OCI-LY7 (cell line): ENCODE data around the gene SYK. TPM values are rescaled to one million over a fixed set of nuclear protein-coding genes. Genes with fewer than 3 reads are reported as not detected.

Experiments
- BruUV-seq: library from RNA; stranded (reverse); fragments of 400-500 nt; replicated peaks from 2 replicates; lab custom pipeline; 2021; lab: Mats Ljungman, UMichigan
- CTCF ChIA-PET: fragments of 300-600 bp; sonication (Branson Sonifier 250); formaldehyde crosslinking; loops from one replicate; lab custom pipeline; 2022; ENCODE audit warnings: antibody characterized with exemption; ENCODE audit not compliant: unreplicated experiment; lab: Charles Lee
- POLR2A ChIA-PET: fragments of 300-600 bp; sonication (Branson Sonifier 250); formaldehyde crosslinking; loops from one replicate; lab custom pipeline; 2022; ENCODE audit warnings: antibody characterized with exemption; lab: Charles Lee
- DNase-seq: peaks from one replicate; pipeline ENCODE4 v3.0.0-alpha.2; 2015; ENCODE audit warnings: low spot score
- H2AFZ ChIP-seq: fragments of 200-600 bp; sonication (generic), shearing (Covaris generic); 2 replicates; pipeline ENCODE4 v1.6.1; 2014; ENCODE audit warnings: mild to moderate bottlenecking, antibody characterized with exemption, low read length, moderate library complexity
- H3K27ac ChIP-seq: fragments of 200-600 bp; sonication (generic); 2 replicates; pipeline ENCODE4 v1.5.1; 2014; ENCODE audit warnings: mixed run types, low read depth, mild to moderate bottlenecking, moderate library complexity, low read length, inconsistent platforms; ENCODE audit not compliant: poor library complexity, severe bottlenecking
- H3K36me3 ChIP-seq: fragments of 200-600 bp; sonication (generic); 2 replicates; pipeline ENCODE4 v1.6.1; 2014; ENCODE audit warnings: mild to moderate bottlenecking, antibody characterized with exemption, low read length, moderate library complexity, mixed read lengths; ENCODE audit not compliant: insufficient read depth
- H3K4me1 ChIP-seq: fragments of 200-600 bp; sonication (generic); 2 replicates; pipeline ENCODE4 v1.5.1; 2014; ENCODE audit warnings: mild to moderate bottlenecking, low read length; ENCODE audit not compliant: insufficient read depth, poor library complexity, severe bottlenecking
- H3K4me2 ChIP-seq: fragments of 200-600 bp; sonication (generic); 2 replicates; pipeline ENCODE4 v1.6.1; 2014; ENCODE audit warnings: mild to moderate bottlenecking, low read length
- H3K4me3 ChIP-seq: fragments of 200-600 bp; sonication (generic); 2 replicates; pipeline ENCODE4 v1.5.1; 2014; ENCODE audit warnings: mild to moderate bottlenecking, low read depth, low read length; ENCODE audit not compliant: poor library complexity, severe bottlenecking
- H3K79me2 ChIP-seq: fragments of 200-600 bp; sonication (generic); 2 replicates; pipeline ENCODE4 v1.6.1; 2016; ENCODE audit warnings: low read depth, mild to moderate bottlenecking, low read length, moderate library complexity, mixed read lengths; ENCODE audit not compliant: insufficient read depth
- H3K9me2 ChIP-seq: fragments of 200-600 bp; sonication (generic); 2 replicates; pipeline ENCODE4 v1.6.1; 2016; ENCODE audit warnings: mild to moderate bottlenecking, low read length, mixed read lengths; ENCODE audit not compliant: insufficient read depth
- H3K9me3 ChIP-seq: fragments of 200-600 bp; sonication (generic); 2 replicates; pipeline ENCODE4 v1.6.1; 2014; ENCODE audit warnings: mild to moderate bottlenecking, mixed run types, low read length, mixed read lengths
- H4K20me1 ChIP-seq: fragments of 200-600 bp; sonication (generic); 2 replicates; pipeline ENCODE4 v1.6.1; 2014; ENCODE audit warnings: mild to moderate bottlenecking, antibody characterized with exemption, low read length, moderate library complexity, mixed read lengths; ENCODE audit not compliant: insufficient read depth
- CTCF ChIP-seq: fragments of 200-600 bp; sonication (generic); conservative IDR thresholded peaks from 2 replicates; pipeline ENCODE4 v1.5.1; 2014; ENCODE audit warnings: mild to moderate bottlenecking, antibody characterized with exemption, low read length, moderate library complexity, mixed read lengths
- EZH2phosphoT487 ChIP-seq: fragments of 200-600 bp; sonication (generic); IDR thresholded peaks from 2 replicates; pipeline ENCODE4 v1.6.1; 2018; ENCODE audit warnings: low read depth, borderline replicate concordance, mild to moderate bottlenecking, mixed run types, antibody characterized with exemption, low read length, moderate library complexity, mixed read lengths
- intact Hi-C: fragments of 100-400 bp; cut with micrococcal nuclease; formaldehyde crosslinking; loops from one replicate; pipeline ENCODE4 v1.10.0; 2022; ENCODE audit not compliant: unreplicated experiment
- total RNA-seq, 2 experiments: library from RNA; depleted of rRNA in 1 of 2; stranded (reverse); fragments of >200 nt in 1 of 2; shearing (Covaris generic) in 1 of 2; gene quantifications; 2 replicates each; pipeline ENCODE4 v1.2.3, GENCODE V29; 2014 to 2022

The SYK gene
- total RNA-seq, 2 experiments from 2014 or later = 112 to 175 TPM

GRCh38 chr9:90834828-90835595, 33.4 kb downstream of the SYK start:
- Histone ChIP-seq H2AFZ (no peak overlapping the region), H3K27ac (no peak overlapping the region), H3K4me1 (peaks cover 94% of the 10 kb centered on the region), H3K9me3 (peaks cover 25% of the 10 kb centered on the region), H3K4me2 (no peak overlapping the region; the same call in 1 of the 2 replicates), H3K9me2 (no peaks in the 10 kb centered on the region), H3K79me2 (peaks cover 94% of the 10 kb centered on the region), H3K36me3 (peaks cover 90% of the 10 kb centered on the region), H3K4me3 (no peak overlapping the region), H4K20me1 (no peaks in the 10 kb centered on the region)
- no peak for DNase-seq
- POLR2A ChIA-PET = interaction anchor here (0.6 to 1.0 kb wide), 5 partner anchors 10 to 36 kb away, joined by 3 to 4 read pairs (median 3); no protein-coding TSS in a partner anchor
- CTCF ChIA-PET = no interaction called here
- TF ChIP-seq EZH2phosphoT487 = no peak
- TF ChIP-seq CTCF = peak; percentile 38; the same call in 1 of the 2 replicates
- intact Hi-C loops = loop anchor here (5.0 kb wide), 1 partner anchor 47 kb away; no protein-coding TSS in a partner anchor
- no TSS peak for BruUV-seq

- Histone ChIP-seq H3K4me3 (no peak overlapping the region), H3K27ac (peak overlapping the region; percentile 5), H3K36me3 (peaks cover 98% of the 10 kb centered on the region), H3K79me2 (peaks cover 98% of the 10 kb centered on the region), H3K9me2 (no peaks in the 10 kb centered on the region), H3K4me1 (peaks cover 81% of the 10 kb centered on the region), H3K9me3 (peaks cover 25% of the 10 kb centered on the region), H3K4me2 (0 out of 2 replicates have a peak overlapping the region, but pooled peaks have one; percentile 3), H2AFZ (no peak overlapping the region), H4K20me1 (no peaks in the 10 kb centered on the region)
- CTCF ChIA-PET = no interaction called here
- intact Hi-C loops = no loop called here
- POLR2A ChIA-PET = interaction anchor here (0.5 to 1.0 kb wide), 3 partner anchors 12 to 122 kb away, joined by 3 to 6 read pairs (median 3); no protein-coding TSS in a partner anchor
- no TSS peak for BruUV-seq
- TF ChIP-seq CTCF (no peak), EZH2phosphoT487 (no peak)
- DNase-seq = no peak
Observed at GRCh38 chr9:90836411-90837080, 34.9 kb downstream of the SYK start.
